WTC11 (cell line): ENCODE results near the gene OTULIN. TPM values are rescaled to one million over a fixed set of nuclear protein-coding genes. Genes with fewer than 3 reads are reported as not detected.

Experiments used
- ATAC-seq: fragments of 200-7000 bp; cut with Tn5 transposase; 2 replicates; pipeline ENCODE4 v1.10.0; 2021; ENCODE audit warnings: mild to moderate bottlenecking, moderate library complexity
- CTCF ChIA-PET: fragments of 300-600 bp; sonication (Branson Sonifier 250); formaldehyde crosslinking; loops from one replicate; lab custom pipeline; 2021; ENCODE audit warnings: antibody characterized with exemption; lab: Charles Lee
- POLR2A ChIA-PET: fragments of 350-600 bp; sonication (Branson Sonifier 250); formaldehyde crosslinking; loops from one replicate; lab custom pipeline; 2021; ENCODE audit warnings: antibody characterized with exemption; lab: Charles Lee
- DNase-seq: peaks from one replicate; pipeline ENCODE4 v3.0.0; 2021; ENCODE audit warnings: low spot score
- H3K27ac Mint-ChIP-seq: 2 replicates; pipeline ENCODE4 v1.8.0; 2021; ENCODE audit warnings: mixed read lengths
- H3K27me3 Mint-ChIP-seq: 2 replicates; pipeline ENCODE4 v1.8.0; 2021; ENCODE audit warnings: low read depth, mild to moderate bottlenecking, moderate library complexity, mixed read lengths
- H3K36me3 Mint-ChIP-seq: 2 replicates; pipeline ENCODE4 v1.8.0; 2021; ENCODE audit warnings: mixed read lengths
- H3K4me1 Mint-ChIP-seq: 2 replicates; pipeline ENCODE4 v1.8.0; 2022; ENCODE audit warnings: mixed read lengths
- H3K4me3 Mint-ChIP-seq: 2 replicates; pipeline ENCODE4 v1.8.0; 2021; ENCODE audit warnings: mild to moderate bottlenecking, moderate library complexity, mixed read lengths
- H3K9me3 Mint-ChIP-seq: 2 replicates; pipeline ENCODE4 v1.8.0; 2021; ENCODE audit warnings: mixed read lengths
- AFF4 ChIP-seq: sonication (generic); formaldehyde crosslinking; IDR thresholded peaks from 2 replicates; pipeline ENCODE4 v1.8.1; 2023; ENCODE audit warnings: mild to moderate bottlenecking, missing genetic modification reagents, borderline replicate concordance
- ATF1 ChIP-seq: sonication (generic); formaldehyde crosslinking; IDR thresholded peaks from 2 replicates; pipeline ENCODE4 v1.8.1; 2023; ENCODE audit warnings: mild to moderate bottlenecking, moderate library complexity, missing genetic modification reagents
- CDX4 ChIP-seq: fragments of 250-450 bp; sonication (Bioruptor Pico); IDR thresholded peaks from 2 replicates; pipeline ENCODE4 v1.9.0; 2021; ENCODE audit warnings: moderate library complexity, mild to moderate bottlenecking, inconsistent platforms, borderline replicate concordance
- CREB1 ChIP-seq: sonication (generic); formaldehyde crosslinking; IDR thresholded peaks from 2 replicates; pipeline ENCODE4 v1.8.0; 2023; ENCODE audit warnings: mild to moderate bottlenecking, missing genetic modification reagents
- HMGXB4 ChIP-seq: sonication (generic); formaldehyde crosslinking; IDR thresholded peaks from 2 replicates; pipeline ENCODE4 v1.8.1; 2023; ENCODE audit warnings: mild to moderate bottlenecking, moderate library complexity, missing genetic modification reagents
- MXD4 ChIP-seq: fragments of 250-450 bp; sonication (Bioruptor Pico); IDR thresholded peaks from 2 replicates; pipeline ENCODE4 v1.8.0; 2021; ENCODE audit warnings: mild to moderate bottlenecking, moderate library complexity, borderline replicate concordance
- RELA ChIP-seq: sonication (generic); formaldehyde crosslinking; IDR thresholded peaks from 2 replicates; pipeline ENCODE4 v1.8.1; 2022; ENCODE audit warnings: missing genetic modification reagents, mild to moderate bottlenecking, borderline replicate concordance
- RORB ChIP-seq: fragments of 250-450 bp; sonication (Bioruptor Pico); IDR thresholded peaks from 2 replicates; pipeline ENCODE4 v1.9.0; 2021; ENCODE audit warnings: mild to moderate bottlenecking
- TP53 ChIP-seq: sonication (generic); formaldehyde crosslinking; IDR thresholded peaks from 2 replicates; pipeline ENCODE4 v1.8.1; 2023; ENCODE audit warnings: mild to moderate bottlenecking, missing genetic modification reagents
- USF1 ChIP-seq: sonication (generic); formaldehyde crosslinking; IDR thresholded peaks from 2 replicates; pipeline ENCODE4 v1.8.0; 2022; ENCODE audit warnings: mild to moderate bottlenecking, missing genetic modification reagents
- USF2 ChIP-seq: sonication (generic); formaldehyde crosslinking; IDR thresholded peaks from 2 replicates; pipeline ENCODE4 v1.8.1; 2023; ENCODE audit warnings: mild to moderate bottlenecking, missing genetic modification reagents, moderate library complexity
- ZNF423 ChIP-seq: fragments of 250-450 bp; sonication (Bioruptor Pico); IDR thresholded peaks from 2 replicates; pipeline ENCODE4 v2.1.2; 2022; ENCODE audit warnings: mild to moderate bottlenecking, moderate library complexity
- ZNF425 ChIP-seq: fragments of 250-450 bp; sonication (Bioruptor Pico); conservative IDR thresholded peaks from 2 replicates; pipeline ENCODE4 v1.9.0; 2021; ENCODE audit warnings: mild to moderate bottlenecking
- total RNA-seq: library from RNA; stranded (reverse); gene quantifications from 3 replicates; pipeline ENCODE4 v1.2.3, GENCODE V29; 2021

OTULIN gene
- total RNA-seq, 1 experiment from 2014 or later, result 25.0 TPM

GRCh38 chr5:14678773-14679334 is 14.3 kb downstream of the OTULIN start:
- ChIA-PET CTCF (no interaction called here), POLR2A (no interaction called here)
- Mint-ChIP-seq H3K9me3 (no peaks in the 10 kb centered on the region), H3K36me3 (peaks cover 21% of the 10 kb centered on the region), H3K27me3 (no peaks in the 10 kb centered on the region), H3K4me1 (peaks cover 20% of the 10 kb centered on the region)
- no peak for DNase-seq
- TF ChIP-seq USF2 (CRISPR knock-in tag) (no peak), MXD4 (CRISPR knock-in tag) (no peak)
- TF ChIP-seq, all 79 proteins: peak for 0
- Mint-ChIP-seq H3K4me3 (no peak overlapping the region), H3K27ac (no peak overlapping the region)
- no peak for ATAC-seq

- CTCF ChIA-PET, result no interaction called here
- no peak for ATAC-seq
Observed at GRCh38 chr5:14679595-14679994, 15.1 kb downstream of the OTULIN start.

More at GRCh38 chr5:14679595-14679994, 15.1 kb downstream of the OTULIN start:
- POLR2A ChIA-PET, result no interaction called here
- H3K27me3 Mint-ChIP-seq, result no peaks in the 10 kb centered on the region
- no peaks in the 10 kb centered on the region for H3K9me3 Mint-ChIP-seq
- no peak for DNase-seq
- peaks cover 21% of the 10 kb centered on the region for H3K36me3 Mint-ChIP-seq
- no peak overlapping the region for H3K4me3 Mint-ChIP-seq
- peaks cover 14% of the 10 kb centered on the region for H3K4me1 Mint-ChIP-seq
- no peak overlapping the region for H3K27ac Mint-ChIP-seq
- no peak for TF ChIP-seq AFF4 (CRISPR knock-in tag)
- no peak for TF ChIP-seq ZNF423 (CRISPR knock-in tag)
- TF ChIP-seq USF1, result no peak
- no peak for TF ChIP-seq HMGXB4 (CRISPR knock-in tag)
- TF ChIP-seq RELA (CRISPR knock-in tag), result no peak
- TF ChIP-seq RORB (CRISPR knock-in tag), result no peak
- TF ChIP-seq CDX4 (CRISPR knock-in tag), result no peak
- no peak for TF ChIP-seq ATF1 (CRISPR knock-in tag)
- no peak for TF ChIP-seq CREB1 (CRISPR knock-in tag)
- no peak for TF ChIP-seq ZNF425 (CRISPR knock-in tag)
- no peak for TF ChIP-seq TP53
